Rectal smooth muscle tissue (tissue), 1 donor: ENCODE results near the gene CLDN4.
"Not testable (repeated sequence)": the region's sequence is repeated elsewhere in the genome, so short reads cannot be mapped to it uniquely, and the experiment has no call there.

Source experiments
- H3K27ac ChIP-seq: one replicate; pipeline ENCODE4 v1.7.0; 2013; ENCODE audit warnings: low read depth, low read length, inconsistent platforms
- H3K27me3 ChIP-seq: one replicate; pipeline ENCODE4 v1.7.0; 2013; ENCODE audit warnings: low read length; ENCODE audit not compliant: control insufficient read depth, insufficient read depth
- H3K36me3 ChIP-seq: one replicate; pipeline ENCODE4 v1.7.0; 2013; ENCODE audit warnings: low read length; ENCODE audit not compliant: control insufficient read depth, insufficient read depth
- H3K4me1 ChIP-seq: one replicate; pipeline ENCODE4 v1.7.0; 2013; ENCODE audit warnings: low read length; ENCODE audit not compliant: control insufficient read depth, insufficient read depth
- H3K4me3 ChIP-seq: one replicate; pipeline ENCODE4 v1.7.0; 2013; ENCODE audit warnings: low read length
- H3K9ac ChIP-seq: one replicate; pipeline ENCODE4 v1.7.0; 2013; ENCODE audit warnings: low read length

The CLDN4 gene

DNA sequence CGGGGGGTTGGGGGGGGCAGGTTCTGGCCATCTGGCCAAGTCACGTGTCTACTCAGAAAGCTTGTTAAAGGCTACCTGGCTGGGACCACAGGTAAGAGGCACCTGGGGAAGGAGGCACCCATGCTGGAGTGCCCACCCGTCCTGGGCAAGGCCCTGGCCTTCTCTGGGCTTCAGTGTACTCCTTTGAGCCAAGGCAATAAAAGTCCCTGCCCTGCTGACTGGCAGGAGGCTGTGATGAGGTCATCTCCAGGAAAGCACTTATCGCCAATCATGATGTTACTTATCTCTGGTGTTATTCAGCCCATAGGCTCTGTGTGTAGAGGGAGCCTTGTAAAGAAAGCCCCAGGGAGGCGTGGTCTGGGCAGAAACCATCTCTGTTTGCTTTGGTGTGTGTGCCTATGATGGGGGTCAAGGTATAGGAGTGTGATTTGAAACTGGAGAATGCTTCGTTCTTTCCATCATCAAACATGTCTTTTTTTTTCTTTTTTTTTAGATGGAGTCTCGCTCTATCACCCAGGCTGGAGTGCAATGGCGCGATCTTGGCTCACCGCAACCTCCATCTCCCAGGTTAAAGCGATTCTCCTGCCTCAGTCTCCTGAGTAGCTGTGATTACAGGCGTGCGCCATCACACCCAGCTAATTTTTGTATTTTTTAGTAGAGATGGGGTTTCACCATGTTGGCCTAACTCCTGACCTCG, 2.5 kb upstream of the CLDN4 start:
- peaks cover 8% of the 10 kb centered on the region for H3K4me1 ChIP-seq
- no peak overlapping the region for H3K4me3 ChIP-seq
- no peak overlapping the region for H3K9ac ChIP-seq
- no peak overlapping the region for H3K27ac ChIP-seq
- H3K27me3 ChIP-seq, result no peaks in the 10 kb centered on the region
- no peaks in the 10 kb centered on the region for H3K36me3 ChIP-seq

DNA sequence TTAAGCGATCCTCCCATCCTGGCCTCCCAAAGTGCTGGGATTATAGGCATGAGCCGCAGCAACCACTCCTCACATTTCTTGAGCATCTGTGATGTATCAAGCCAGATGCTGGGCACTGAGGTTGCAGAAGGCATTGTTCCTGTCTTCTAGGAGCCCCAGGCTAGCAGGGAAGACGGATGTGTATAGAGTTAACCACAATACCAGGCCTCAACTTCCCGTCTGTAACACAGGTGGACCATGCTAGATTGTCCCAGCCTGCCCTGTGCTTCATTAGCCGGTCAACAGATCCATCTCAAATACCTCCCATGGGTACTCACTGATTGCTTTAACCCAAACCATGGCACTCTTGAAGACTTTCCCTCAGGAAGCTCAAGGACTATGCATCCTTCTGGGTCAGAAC, 1.8 kb upstream of the CLDN4 start:
- Histone ChIP-seq H3K27ac (no peak overlapping the region), H3K27me3 (no peaks in the 10 kb centered on the region), H3K4me1 (peaks cover 8% of the 10 kb centered on the region), H3K9ac (no peak overlapping the region), H3K36me3 (no peaks in the 10 kb centered on the region), H3K4me3 (peak overlapping the region; percentile 31)

DNA sequence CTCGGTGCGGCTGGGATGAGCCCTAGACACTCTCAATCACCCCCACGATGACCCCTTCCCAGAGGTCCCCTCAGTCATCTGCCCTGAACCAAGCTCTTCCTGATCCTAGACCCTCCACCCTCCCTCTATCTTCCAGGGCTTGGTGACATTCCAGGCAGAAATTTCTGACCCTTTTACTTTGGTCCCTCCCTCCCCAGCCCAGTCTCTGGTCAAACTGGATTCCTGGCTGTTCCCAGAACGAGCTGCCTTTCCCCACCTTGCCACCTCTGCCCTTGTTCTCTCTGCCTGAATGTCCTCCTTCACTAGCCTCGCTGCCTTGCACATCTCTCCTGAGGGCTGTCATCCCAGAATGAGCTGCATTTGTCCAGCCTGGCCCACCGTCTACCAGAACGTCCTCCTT, 1.3 kb upstream of the CLDN4 start:
- Histone ChIP-seq H3K36me3 (no peaks in the 10 kb centered on the region), H3K9ac (peak overlapping the region; percentile 33), H3K4me3 (peak overlapping the region; percentile 25), H3K27me3 (no peaks in the 10 kb centered on the region), H3K4me1 (peaks cover 8% of the 10 kb centered on the region), H3K27ac (no peak overlapping the region)

DNA sequence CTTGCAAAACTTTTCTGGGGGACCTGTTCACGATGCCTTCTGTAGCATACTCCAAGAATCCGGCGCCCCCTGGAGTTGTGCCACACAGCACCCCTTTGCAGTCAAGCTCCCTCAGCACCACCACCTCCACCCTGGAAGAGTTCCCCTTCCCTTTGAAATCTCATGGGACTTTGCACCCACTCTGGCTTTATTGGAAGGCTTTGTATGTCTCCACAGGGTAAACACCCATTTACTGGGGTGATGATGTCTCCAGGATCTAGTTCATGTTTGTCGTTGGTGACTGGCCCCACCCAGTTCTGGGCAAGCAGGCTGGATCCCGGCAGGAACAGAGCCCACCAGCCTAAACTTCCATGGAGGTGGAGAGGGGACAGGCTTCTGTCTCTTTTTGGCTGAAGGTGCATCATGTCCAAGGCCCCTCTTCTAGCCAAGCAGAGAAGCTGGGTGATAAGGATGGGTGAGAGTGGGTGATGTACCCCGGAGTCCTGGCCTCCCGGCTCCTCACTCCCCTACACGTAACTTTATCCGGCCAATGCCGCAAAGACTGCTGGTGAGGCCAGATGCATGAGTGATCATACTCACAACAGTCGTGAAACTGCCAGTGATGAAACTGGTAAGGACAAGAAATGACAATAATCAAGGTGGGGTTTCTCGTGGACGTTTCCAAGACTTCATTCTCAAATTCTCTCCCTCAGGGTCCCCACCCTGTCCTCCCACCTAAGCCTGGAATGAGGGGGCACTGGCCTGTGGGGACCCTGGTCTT, 695 bp upstream of the CLDN4 start:
- peaks cover 8% of the 10 kb centered on the region for H3K4me1 ChIP-seq
- H3K4me3 ChIP-seq, result peak overlapping the region; percentile 50

DNA sequence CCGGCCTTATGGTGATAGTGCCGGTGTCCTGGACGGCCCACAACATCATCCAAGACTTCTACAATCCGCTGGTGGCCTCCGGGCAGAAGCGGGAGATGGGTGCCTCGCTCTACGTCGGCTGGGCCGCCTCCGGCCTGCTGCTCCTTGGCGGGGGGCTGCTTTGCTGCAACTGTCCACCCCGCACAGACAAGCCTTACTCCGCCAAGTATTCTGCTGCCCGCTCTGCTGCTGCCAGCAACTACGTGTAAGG, 713 bp downstream of the CLDN4 start:
- Histone ChIP-seq H3K27ac (no peak overlapping the region), H3K27me3 (no peaks in the 10 kb centered on the region), H3K4me1 (peaks cover 8% of the 10 kb centered on the region), H3K9ac (peak overlapping the region; percentile 79), H3K4me3 (peak overlapping the region; percentile 61), H3K36me3 (no peaks in the 10 kb centered on the region)

More for the DNA sequence above, 695 bp upstream of the CLDN4 start:
- H3K27ac ChIP-seq, result no peak overlapping the region
- peak overlapping the region; percentile 43 for H3K9ac ChIP-seq
- H3K36me3 ChIP-seq, result no peaks in the 10 kb centered on the region
- no peaks in the 10 kb centered on the region for H3K27me3 ChIP-seq

DNA sequence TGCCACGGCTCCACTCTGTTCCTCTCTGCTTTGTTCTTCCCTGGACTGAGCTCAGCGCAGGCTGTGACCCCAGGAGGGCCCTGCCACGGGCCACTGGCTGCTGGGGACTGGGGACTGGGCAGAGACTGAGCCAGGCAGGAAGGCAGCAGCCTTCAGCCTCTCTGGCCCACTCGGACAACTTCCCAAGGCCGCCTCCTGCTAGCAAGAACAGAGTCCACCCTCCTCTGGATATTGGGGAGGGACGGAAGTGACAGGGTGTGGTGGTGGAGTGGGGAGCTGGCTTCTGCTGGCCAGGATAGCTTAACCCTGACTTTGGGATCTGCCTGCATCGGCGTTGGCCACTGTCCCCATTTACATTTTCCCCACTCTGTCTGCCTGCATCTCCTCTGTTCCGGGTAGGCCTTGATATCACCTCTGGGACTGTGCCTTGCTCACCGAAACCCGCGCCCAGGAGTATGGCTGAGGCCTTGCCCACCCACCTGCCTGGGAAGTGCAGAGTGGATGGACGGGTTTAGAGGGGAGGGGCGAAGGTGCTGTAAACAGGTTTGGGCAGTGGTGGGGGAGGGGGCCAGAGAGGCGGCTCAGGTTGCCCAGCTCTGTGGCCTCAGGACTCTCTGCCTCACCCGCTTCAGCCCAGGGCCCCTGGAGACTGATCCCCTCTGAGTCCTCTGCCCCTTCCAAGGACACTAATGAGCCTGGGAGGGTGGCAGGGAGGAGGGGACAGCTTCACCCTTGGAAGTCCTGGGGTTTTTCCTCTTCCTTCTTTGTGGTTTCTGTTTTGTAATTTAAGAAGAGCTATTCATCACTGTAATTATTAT, 1.2 kb downstream of the CLDN4 start:
- peak overlapping the region; percentile 61 for H3K4me3 ChIP-seq
- no peaks in the 10 kb centered on the region for H3K36me3 ChIP-seq
- no peaks in the 10 kb centered on the region for H3K27me3 ChIP-seq
- no peak overlapping the region for H3K27ac ChIP-seq
- peaks cover 8% of the 10 kb centered on the region for H3K4me1 ChIP-seq
- peak overlapping the region; percentile 79 for H3K9ac ChIP-seq

DNA sequence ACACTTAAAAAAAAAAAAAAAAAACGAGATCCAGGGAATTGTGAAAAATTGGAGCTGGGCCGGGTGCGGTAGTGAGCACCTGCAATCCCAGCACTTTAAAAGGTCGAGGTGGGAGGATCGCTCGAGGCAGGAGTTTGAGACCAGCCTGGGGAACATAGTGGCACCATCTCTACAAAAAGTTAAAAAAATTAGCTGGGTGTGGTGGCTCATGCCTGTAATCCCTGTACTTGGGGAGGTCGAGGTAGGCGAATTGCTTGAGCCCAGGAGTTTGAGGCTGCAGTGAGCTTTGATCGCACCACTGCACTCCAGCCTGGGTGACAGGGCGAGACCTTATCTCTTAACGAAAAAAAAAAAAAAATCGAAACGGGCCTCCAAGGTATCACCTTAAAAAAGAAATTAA, 2.0 kb downstream of the CLDN4 start:
- Histone ChIP-seq H3K4me3 (peak overlapping the region; percentile 46), H3K27me3 (no peaks in the 10 kb centered on the region), H3K36me3 (no peaks in the 10 kb centered on the region), H3K9ac (no peak overlapping the region), H3K27ac (no peak overlapping the region), H3K4me1 (peaks cover 3% of the 10 kb centered on the region)

DNA sequence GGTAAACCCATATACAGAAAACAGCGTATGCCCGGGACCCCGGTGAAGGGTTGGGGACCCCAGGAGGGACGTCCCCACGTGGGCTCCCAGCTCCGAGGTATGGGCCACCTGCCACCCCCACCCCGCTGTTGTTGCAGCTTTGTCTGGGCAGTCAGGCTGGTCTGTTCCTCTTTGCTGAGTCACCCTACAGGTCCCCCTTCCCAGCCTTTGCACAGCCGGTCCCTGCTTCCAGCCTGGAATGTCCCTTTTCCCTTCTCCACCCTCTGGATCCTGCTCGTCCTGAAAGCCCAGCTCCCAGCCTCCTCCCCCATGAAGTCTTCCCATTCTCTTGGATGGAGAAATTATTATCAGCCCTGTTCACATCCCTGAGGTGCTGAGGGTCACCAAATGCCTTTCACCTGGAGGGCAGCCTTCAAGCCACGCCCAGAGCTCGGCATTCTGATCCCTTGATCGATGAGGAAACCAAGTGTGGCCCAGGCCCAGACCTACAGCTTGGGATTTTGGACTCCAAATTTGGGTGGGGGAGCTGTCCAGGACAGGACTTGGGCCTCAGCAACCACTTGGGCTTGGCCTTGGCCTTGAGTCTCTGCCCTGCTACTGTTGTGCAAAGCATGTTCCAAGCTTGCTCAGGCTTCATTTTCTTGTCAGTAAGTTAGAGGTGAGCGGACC, 2.6 kb downstream of the CLDN4 start:
- H3K4me1 ChIP-seq, result no peaks in the 10 kb centered on the region
- peak overlapping the region; percentile 21 for H3K4me3 ChIP-seq
- no peak overlapping the region for H3K27ac ChIP-seq
- no peaks in the 10 kb centered on the region for H3K36me3 ChIP-seq
- no peaks in the 10 kb centered on the region for H3K27me3 ChIP-seq
- no peak overlapping the region for H3K9ac ChIP-seq

DNA sequence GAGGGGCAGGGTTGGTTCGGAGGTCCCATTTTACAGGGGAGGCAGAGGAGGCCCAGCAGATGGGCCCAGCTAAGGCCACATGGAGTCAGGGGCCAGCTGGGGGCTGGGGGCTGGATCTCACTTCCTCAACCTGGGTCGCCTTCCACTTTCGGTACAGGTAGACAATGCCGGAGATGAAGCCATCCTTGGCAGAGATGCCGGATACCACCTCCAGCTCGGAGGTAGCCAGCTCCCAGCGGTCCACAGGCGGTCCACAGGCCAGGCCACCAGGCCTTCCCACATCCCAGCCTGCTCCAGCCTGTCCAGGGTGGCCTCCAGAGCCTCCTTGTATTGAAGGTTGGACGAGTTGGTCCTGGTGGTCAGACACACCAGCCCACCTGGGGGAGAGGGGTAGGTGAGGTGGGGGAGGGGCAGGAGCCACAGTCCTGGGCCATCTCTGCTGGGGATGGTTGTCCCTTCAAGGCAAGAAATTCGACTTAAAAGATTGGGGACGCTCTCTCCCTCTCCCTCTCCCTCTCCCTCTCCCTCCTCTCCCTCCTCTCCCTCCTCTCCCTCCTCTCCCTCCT, 3.9 kb downstream of the CLDN4 start:
- H3K36me3 ChIP-seq, result no peaks in the 10 kb centered on the region
- H3K27me3 ChIP-seq, result no peaks in the 10 kb centered on the region
- no peak overlapping the region for H3K27ac ChIP-seq
- no peak overlapping the region for H3K9ac ChIP-seq
- H3K4me1 ChIP-seq, result no peaks in the 10 kb centered on the region
- no peak overlapping the region for H3K4me3 ChIP-seq

DNA sequence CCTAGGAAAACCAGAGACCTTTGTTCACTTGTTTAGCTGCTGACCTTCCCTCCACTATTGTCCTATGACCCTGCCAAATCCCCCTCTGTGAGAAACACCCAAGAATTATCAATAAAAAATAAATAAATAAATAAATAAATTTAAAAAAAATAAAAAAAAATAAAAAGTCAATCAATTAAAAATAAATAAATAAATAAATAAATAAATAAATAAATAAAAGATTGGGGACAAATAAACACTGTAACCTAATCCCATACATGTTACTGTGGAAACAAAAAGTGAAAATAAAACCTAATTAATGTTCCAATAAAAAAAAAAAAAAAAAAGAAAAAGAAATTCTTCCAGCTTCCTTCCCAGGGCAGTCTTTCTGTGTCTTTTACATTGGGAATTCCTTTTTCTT, 6.4 kb downstream of the CLDN4 start:
- H3K27me3 ChIP-seq, H3K9ac ChIP-seq, H3K4me1 ChIP-seq, H3K4me3 ChIP-seq, H3K27ac ChIP-seq, H3K36me3 ChIP-seq: not testable (repeated sequence)

DNA sequence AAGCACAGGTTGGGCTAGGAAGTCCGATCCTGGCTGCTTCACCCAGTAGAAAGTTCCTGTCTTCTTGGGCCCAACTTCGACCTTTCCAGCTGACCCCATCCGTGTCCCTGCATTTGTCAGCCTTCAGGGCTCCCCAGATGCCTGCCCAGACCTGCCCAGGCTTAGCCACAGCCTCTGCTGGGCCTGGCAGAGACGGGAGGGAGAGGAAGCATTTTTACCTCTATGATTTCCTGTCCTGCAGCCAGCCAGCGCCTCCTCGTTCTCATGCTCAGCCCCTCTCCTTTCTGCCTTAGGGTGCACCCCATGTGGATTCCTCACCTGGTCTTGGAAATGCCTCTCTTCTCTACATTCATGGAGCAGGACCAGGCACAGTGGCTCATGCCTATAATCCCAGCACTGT, 7.8 kb downstream of the CLDN4 start:
- no peak overlapping the region for H3K9ac ChIP-seq
- no peaks in the 10 kb centered on the region for H3K36me3 ChIP-seq
- H3K27ac ChIP-seq, result no peak overlapping the region
- no peak overlapping the region for H3K4me3 ChIP-seq
- no peaks in the 10 kb centered on the region for H3K27me3 ChIP-seq
- no peaks in the 10 kb centered on the region for H3K4me1 ChIP-seq

DNA sequence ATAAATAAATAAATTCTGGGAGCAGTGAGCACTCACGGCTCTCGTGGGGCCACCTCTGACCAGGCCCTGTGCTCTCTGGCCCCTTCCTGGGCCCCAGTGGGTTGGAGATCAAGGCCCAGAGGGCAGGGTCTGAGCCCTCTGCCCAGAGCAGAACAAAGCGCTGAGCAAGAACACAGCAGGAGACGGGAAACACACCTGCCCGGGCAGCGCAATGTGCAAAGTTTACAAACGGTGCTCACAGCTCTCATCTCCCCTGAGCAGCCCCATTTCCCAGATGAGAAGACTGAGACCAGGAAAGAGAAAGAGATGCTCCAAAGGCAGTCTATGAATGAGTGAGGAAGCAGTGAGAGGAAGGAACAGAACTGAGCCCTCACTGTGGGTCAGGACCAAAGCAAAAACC, 8.5 kb downstream of the CLDN4 start:
- no peak overlapping the region for H3K4me3 ChIP-seq
- H3K4me1 ChIP-seq, result no peaks in the 10 kb centered on the region
- no peak overlapping the region for H3K27ac ChIP-seq
- no peak overlapping the region for H3K9ac ChIP-seq
- no peaks in the 10 kb centered on the region for H3K27me3 ChIP-seq
- H3K36me3 ChIP-seq, result no peaks in the 10 kb centered on the region
